GM19324 (cell line): ENCODE results near the gene ADCY10.

Source experiments
- ATAC-seq: cut with Tn5 transposase; IDR thresholded peaks from one replicate; pipeline ENCODE4 v1.9.1; 2021; ENCODE audit warnings: mild to moderate bottlenecking, moderate library complexity; ENCODE audit not compliant: unreplicated experiment, low FRiP score

Gene ADCY10

GRCh38 chr1:167790117-167790516, 123.8 kb downstream of the ADCY10 start:
- ATAC-seq: no peak

GRCh38 chr1:167789501-167789900, 124.4 kb downstream of the ADCY10 start:
- ATAC-seq: no peak

- no peak for ATAC-seq
These were observed 127.4 kb downstream of the ADCY10 start for GRCh38 chr1:167786502-167786901.

- no peak for ATAC-seq
These were observed 128.9 kb downstream of the ADCY10 start for GRCh38 chr1:167784876-167785550.

- no peak for ATAC-seq
These were observed 131.0 kb downstream of the ADCY10 start for GRCh38 chr1:167782946-167783345.

- ATAC-seq: no peak
These were observed 132.4 kb downstream of the ADCY10 start for GRCh38 chr1:167781558-167781957.

- ATAC-seq: no peak
These were observed 136.7 kb downstream of the ADCY10 start for GRCh38 chr1:167777269-167777650.

GRCh38 chr1:167776616-167777268, 137.2 kb downstream of the ADCY10 start:
- no peak for ATAC-seq

GRCh38 chr1:167776151-167776550, 137.8 kb downstream of the ADCY10 start:
- ATAC-seq: no peak

- ATAC-seq: no peak
These were observed 138.8 kb downstream of the ADCY10 start for GRCh38 chr1:167775178-167775577.

- no peak for ATAC-seq
These were observed 139.2 kb downstream of the ADCY10 start for GRCh38 chr1:167774710-167775109.

GRCh38 chr1:167773516-167773915, 140.4 kb downstream of the ADCY10 start:
- no peak for ATAC-seq

- ATAC-seq: no peak
These were observed 141.5 kb downstream of the ADCY10 start for GRCh38 chr1:167772436-167772835.

- ATAC-seq: no peak
These were observed 143.8 kb downstream of the ADCY10 start for GRCh38 chr1:167770127-167770526.

GRCh38 chr1:167767761-167768160, 146.2 kb downstream of the ADCY10 start:
- no peak for ATAC-seq

- ATAC-seq: no peak
These were observed 147.4 kb downstream of the ADCY10 start for GRCh38 chr1:167766538-167766937.

GRCh38 chr1:167765496-167765895, 148.4 kb downstream of the ADCY10 start:
- ATAC-seq: no peak

- no peak for ATAC-seq
These were observed 149.2 kb downstream of the ADCY10 start for GRCh38 chr1:167764458-167765330.

- no peak for ATAC-seq
These were observed 150.3 kb downstream of the ADCY10 start for GRCh38 chr1:167763525-167764220.

- no peak for ATAC-seq
These were observed 151.7 kb downstream of the ADCY10 start for GRCh38 chr1:167762061-167762746.
